Esophagus squamous epithelium (tissue), 5 donors: ENCODE data around the gene ZNRF1. TPM values are rescaled to one million over a fixed set of nuclear protein-coding genes. Genes with fewer than 3 reads are reported as not detected.
A peak's percentile ranks its signal among the peaks of the same experiment; 100 is the strongest.
"Not testable (repeated sequence)": the region's sequence is repeated elsewhere in the genome, so short reads cannot be mapped to it uniquely, and the experiment has no call there.

Source experiments
- DNase-seq: peaks from one replicate; lab custom pipeline; 2025; lab: John Stamatoyannopoulos, UW
- H3K27ac ChIP-seq, 4 donors: fragments of 200-600 bp; sonication (generic); one replicate each; pipeline ENCODE4 v1.5.1; 2016 to 2019; ENCODE audit warnings: mild to moderate bottlenecking in 1 of 4
- H3K27me3 ChIP-seq, 4 donors: fragments of 200-600 bp; sonication (generic); 1 replicate in 3 of 4; 2 replicates in 1 of 4; pipeline versions ENCODE4 v1.5.1 to v1.6.0; 2017 to 2021; ENCODE audit warnings: antibody characterized with exemption in 1 of 4
- H3K36me3 ChIP-seq, 3 donors: fragments of 200-600 bp; sonication (generic); one replicate each; pipeline ENCODE4 v1.5.1; 2016 to 2019
- H3K4me1 ChIP-seq, 3 donors: fragments of 200-600 bp; sonication (generic); one replicate each; pipeline ENCODE4 v1.5.1; 2017 to 2019
- H3K4me3 ChIP-seq, 4 donors: fragments of 200-600 bp; sonication (generic); 1 replicate in 3 of 4; 2 replicates in 1 of 4; pipeline ENCODE4 v1.5.1; 2016 to 2019; ENCODE audit warnings: mild to moderate bottlenecking in 2 of 4, moderate library complexity in 1 of 4
- H3K9me3 ChIP-seq, 3 donors: fragments of 200-600 bp; sonication (generic); one replicate each; pipeline ENCODE4 v1.5.1; 2016 to 2019
- POLR2A ChIP-seq, 4 donors: fragments of 450-650 bp; IDR thresholded peaks; one replicate each; pipeline ENCODE4 v1.6.1; 2017; ENCODE audit warnings: antibody characterized with exemption in 4 of 4, mild to moderate bottlenecking in 4 of 4, moderate library complexity in 3 of 4
- WGBS, 2 donors: methylation state at CpG; one replicate each; pipeline ENCODE4 v1.1.5; 2018; 5-methylcytosine and 5-hydroxymethylcytosine counted together
- intact Hi-C: fragments of 100-400 bp; cut with DNase I; formaldehyde crosslinking; loops from one replicate; pipeline ENCODE4 v1.15.0; 2022
- total RNA-seq, 4 donors: library from RNA; depleted of rRNA; stranded (reverse); fragments of >200 nt; gene quantifications; one replicate each; pipeline ENCODE4 v1.1.0, GENCODE V29; 2016
- TF ChIP-seq, protein P1 (sequence below), 6 experiments: fragments of 450-650 bp in 4 of 6; fragments of 200-600 bp in 2 of 6; sonication (generic) in 2 of 6; IDR thresholded peaks; one replicate each; pipeline ENCODE4 v1.5.1; 2016 to 2019; ENCODE audit warnings: antibody characterized with exemption in 6 of 6, mild to moderate bottlenecking in 4 of 6, moderate library complexity in 4 of 6
- donor health status: DM: yes; HTN: yes; CAD: no.

Gene ZNRF1
- total RNA-seq, 4 donors from 2014 or later = 28.0 to 67.4 (median 33.5) TPM

DNA sequence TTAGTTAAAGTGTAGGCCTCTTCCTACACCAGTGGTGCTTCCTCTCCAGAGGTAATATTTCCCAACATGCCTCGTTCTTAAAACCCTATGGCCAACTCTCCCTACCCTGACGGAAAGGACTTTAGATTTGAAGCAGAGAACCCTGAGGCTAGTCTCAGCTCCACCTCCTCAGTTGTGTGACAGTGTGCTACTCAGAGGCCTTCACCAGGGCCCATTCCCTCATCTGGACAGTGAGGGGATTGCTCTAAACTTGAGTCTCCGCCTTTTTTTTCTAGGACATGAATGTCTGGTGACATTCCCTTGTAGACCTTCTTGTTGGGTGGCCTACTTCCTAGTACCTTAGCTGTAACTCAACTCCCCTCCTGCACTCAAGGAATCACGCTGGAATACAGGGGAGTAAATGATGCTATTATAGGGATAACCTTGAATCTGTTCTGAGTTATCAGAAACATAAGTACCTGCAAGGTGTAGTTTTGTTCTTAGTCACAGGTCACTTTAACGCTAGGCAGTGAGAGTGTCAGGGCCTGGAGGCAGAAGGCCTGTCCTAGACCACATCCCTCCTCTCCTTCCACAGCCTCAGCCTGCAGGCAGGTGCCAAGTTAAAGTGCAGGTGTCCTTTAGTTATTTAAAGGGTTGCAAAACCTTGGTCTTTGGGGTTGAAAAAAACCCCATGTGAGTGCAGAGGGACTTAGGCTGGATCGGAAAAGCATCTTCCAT is 90.8 kb downstream of the ZNRF1 start:
- WGBS, 2 donors = 70 to 98% methylated on average over 6 of the region's 6 CpGs
- H3K4me1 ChIP-seq = peaks cover 18 to 71% (median 30%) of the 10 kb centered on the region in 3 donors
- DNase-seq = no peak
- intact Hi-C loops = no loop called here
- no peak for TF ChIP-seq POLR2A (IDR thresholded peaks at IDR 0.05)
- TF ChIP-seq, protein P1, sequence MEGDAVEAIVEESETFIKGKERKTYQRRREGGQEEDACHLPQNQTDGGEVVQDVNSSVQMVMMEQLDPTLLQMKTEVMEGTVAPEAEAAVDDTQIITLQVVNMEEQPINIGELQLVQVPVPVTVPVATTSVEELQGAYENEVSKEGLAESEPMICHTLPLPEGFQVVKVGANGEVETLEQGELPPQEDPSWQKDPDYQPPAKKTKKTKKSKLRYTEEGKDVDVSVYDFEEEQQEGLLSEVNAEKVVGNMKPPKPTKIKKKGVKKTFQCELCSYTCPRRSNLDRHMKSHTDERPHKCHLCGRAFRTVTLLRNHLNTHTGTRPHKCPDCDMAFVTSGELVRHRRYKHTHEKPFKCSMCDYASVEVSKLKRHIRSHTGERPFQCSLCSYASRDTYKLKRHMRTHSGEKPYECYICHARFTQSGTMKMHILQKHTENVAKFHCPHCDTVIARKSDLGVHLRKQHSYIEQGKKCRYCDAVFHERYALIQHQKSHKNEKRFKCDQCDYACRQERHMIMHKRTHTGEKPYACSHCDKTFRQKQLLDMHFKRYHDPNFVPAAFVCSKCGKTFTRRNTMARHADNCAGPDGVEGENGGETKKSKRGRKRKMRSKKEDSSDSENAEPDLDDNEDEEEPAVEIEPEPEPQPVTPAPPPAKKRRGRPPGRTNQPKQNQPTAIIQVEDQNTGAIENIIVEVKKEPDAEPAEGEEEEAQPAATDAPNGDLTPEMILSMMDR (IDR thresholded peaks at IDR 0.05) = no peak
- no peaks in the 10 kb centered on the region for H3K9me3 ChIP-seq
- H3K4me3 ChIP-seq = no peak overlapping the region
- H3K27me3 ChIP-seq = no peaks in the 10 kb centered on the region
- H3K36me3 ChIP-seq = peaks cover 0 to 12% (median 0%) of the 10 kb centered on the region in 3 donors
- no peak overlapping the region for H3K27ac ChIP-seq

DNA sequence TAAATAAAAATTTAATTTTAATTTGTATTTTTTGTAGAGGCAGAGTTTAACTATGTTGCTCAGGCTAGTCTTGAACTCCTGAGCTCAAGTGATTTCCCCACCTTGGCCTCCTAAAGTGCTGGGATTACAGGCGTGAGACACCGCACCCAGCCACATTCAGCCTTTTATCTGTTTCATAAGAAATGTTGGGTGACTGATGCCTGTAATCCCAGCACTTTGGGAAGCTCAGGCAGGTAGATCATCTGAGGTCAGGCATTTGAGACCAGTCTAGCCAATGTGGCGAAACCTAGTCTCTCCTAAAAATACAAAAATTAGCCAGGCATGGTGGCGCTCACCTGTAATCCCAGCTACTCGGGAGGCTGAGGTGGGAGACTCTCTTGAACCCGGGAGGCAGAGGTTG is 92.1 kb downstream of the ZNRF1 start:
- DNase-seq, H3K27me3 ChIP-seq, H3K4me3 ChIP-seq, intact Hi-C loops, H3K9me3 ChIP-seq: not testable (repeated sequence)
- 55 to 92% methylated on average over 6 of the region's 6 CpGs for WGBS, 2 donors
- Histone ChIP-seq H3K36me3 (peaks cover 0 to 24% (median 0%) of the 10 kb centered on the region in 3 donors), H3K27ac (peak overlapping the region in 2 of 4 donors; percentile 9 to 56), H3K4me1 (peaks cover 18 to 78% (median 31%) of the 10 kb centered on the region in 3 donors)

DNA sequence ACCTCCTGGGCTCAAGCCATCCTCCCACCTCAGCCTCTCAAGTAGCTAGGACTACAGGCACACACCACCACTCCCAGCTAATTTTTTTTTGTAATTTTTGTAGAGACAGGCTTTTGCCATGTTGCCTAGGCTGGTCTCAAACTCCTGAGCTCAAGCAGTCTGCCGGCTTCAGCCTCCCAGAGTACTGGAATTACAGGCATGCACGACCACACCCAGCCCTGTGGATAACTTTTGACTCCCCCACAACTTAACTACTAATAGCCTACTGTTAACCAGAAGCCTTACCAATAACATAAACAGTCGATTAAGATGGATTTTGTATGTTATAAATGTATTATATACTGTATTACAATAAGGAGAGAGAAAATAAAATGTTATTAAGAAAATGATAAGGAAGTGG is 92.8 kb downstream of the ZNRF1 start:
- H3K27ac ChIP-seq, DNase-seq, H3K9me3 ChIP-seq, H3K27me3 ChIP-seq, H3K4me3 ChIP-seq, intact Hi-C loops: not testable (repeated sequence)
- Histone ChIP-seq H3K36me3 (peaks cover 0 to 26% (median 0%) of the 10 kb centered on the region in 3 donors), H3K4me1 (peaks cover 25 to 78% (median 34%) of the 10 kb centered on the region in 3 donors)
- WGBS, 2 donors = 48 to 52% methylated on average over 3 of the region's 3 CpGs

DNA sequence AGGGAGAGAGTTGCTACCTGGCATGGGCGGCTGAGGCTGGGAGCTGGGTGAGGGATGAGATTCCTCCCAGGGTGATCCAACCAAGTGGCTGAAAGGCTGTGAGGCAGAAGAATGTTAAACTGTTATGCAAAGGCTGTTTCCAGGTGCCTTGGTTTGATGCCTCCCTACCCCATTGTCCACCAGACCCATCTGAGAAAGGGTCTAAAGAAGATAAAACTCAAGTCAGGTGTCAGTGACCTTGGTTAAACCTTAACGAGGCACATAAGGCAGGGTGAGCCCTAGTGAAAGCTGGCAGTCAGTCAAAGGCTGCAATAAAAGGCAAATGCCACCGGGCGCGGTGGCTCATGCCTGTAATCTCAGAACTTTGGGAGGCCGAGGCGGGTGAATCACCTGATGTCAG is 94.0 kb downstream of the ZNRF1 start:
- Histone ChIP-seq H3K36me3 (peaks cover 0 to 26% (median 0%) of the 10 kb centered on the region in 3 donors), H3K9me3 (no peaks in the 10 kb centered on the region), H3K4me3 (no peak overlapping the region), H3K4me1 (peaks cover 27 to 78% (median 29%) of the 10 kb centered on the region in 3 donors), H3K27ac (peak overlapping the region in 2 of 4 donors; percentile 12 to 65), H3K27me3 (no peaks in the 10 kb centered on the region)
- intact Hi-C loops = no loop called here
- 55 to 75% methylated on average over 2 to 5 of the region's 7 CpGs for WGBS, 2 donors
- TF ChIP-seq POLR2A (IDR thresholded peaks at IDR 0.05) = no peak
- TF ChIP-seq, protein P1 (IDR thresholded peaks at IDR 0.05) = no peak
- no peak for DNase-seq

DNA sequence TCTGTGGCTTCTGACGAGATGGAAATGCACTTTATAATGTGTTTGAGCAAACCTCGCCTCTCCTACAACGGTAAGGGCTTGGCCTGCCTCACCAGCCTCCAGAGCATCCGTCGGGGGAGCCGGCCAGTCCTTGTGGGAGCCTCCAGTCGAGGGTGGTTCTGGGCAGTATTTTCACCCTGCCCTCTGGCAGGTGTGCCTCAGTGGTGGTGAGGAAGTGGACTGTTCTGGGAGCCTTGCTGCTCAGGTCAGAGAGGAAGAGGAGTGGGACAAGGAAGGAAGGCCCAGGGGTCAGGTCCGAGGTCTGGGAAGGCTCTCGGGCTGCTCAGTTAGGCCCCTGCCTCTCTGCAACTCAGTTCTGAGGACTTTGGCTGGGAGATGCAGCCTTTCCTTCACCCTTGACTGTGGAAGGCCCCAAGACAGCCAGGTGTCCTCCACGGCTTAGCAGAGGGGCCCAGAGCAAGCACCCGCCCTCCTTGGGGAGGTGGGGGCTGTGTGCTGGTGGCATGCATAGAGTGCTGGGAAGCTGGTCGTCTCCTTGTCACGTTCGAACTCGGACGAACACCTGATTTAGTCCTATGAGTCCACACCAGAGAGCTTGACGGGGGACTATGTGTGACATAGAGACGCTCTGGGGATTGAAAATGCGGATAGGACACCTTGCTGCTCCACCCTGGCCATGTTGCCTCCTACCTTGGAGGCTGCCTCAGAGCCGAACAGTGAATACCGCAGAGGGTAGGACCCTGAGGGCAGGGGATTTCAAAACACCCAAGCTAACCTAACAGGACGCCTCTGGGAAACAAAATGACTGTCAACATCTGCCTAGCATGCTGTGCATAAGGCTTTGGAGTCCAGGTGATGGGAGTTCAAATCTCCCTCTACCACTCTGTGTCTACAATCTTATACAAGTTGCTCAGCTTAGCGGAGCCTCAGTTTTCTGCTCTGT is 95.0 kb downstream of the ZNRF1 start:
- Histone ChIP-seq H3K27ac (no peak overlapping the region), H3K4me1 (peaks cover 29 to 78% (median 32%) of the 10 kb centered on the region in 3 donors), H3K36me3 (peaks cover 0 to 26% (median 0%) of the 10 kb centered on the region in 3 donors), H3K9me3 (no peaks in the 10 kb centered on the region), H3K4me3 (no peak overlapping the region), H3K27me3 (no peaks in the 10 kb centered on the region)
- TF ChIP-seq, protein P1 (IDR thresholded peaks at IDR 0.05) = no peak
- no peak for TF ChIP-seq POLR2A (IDR thresholded peaks at IDR 0.05)
- no peak for DNase-seq
- intact Hi-C loops = no loop called here
- WGBS, 2 donors = 90 to 92% methylated on average over 17 to 18 of the region's 23 CpGs
